SK-MEL-5 (cell line): ENCODE data around the gene PRICKLE4. TPM values are rescaled to one million over a fixed set of nuclear protein-coding genes. Genes with fewer than 3 reads are reported as not detected.
"Not testable (repeated sequence)": the region's sequence is repeated elsewhere in the genome, so short reads cannot be mapped to it uniquely, and the experiment has no call there.

Source experiments
- DNase-seq: peaks from one replicate; pipeline ENCODE4 v3.0.0-alpha.2; 2016; ENCODE audit warnings: low read depth, low spot score
- in situ Hi-C: cut with HindIII; loops from 2 replicates; pipeline ENCODE4 v1.10.0; 2016; ENCODE audit warnings: low sequenced_read_pairs, high pct_unique_total_duplicates, low pct_unique_long_range_greater_than_20kb
- total RNA-seq: library from RNA; depleted of rRNA; stranded (reverse); fragments of >200 nt; shearing (Covaris generic); gene quantifications from 2 replicates; pipeline ENCODE4 v1.2.3, GENCODE V29; 2014

The PRICKLE4 gene
- total RNA-seq, 1 experiment from 2014 or later = not detected

DNA sequence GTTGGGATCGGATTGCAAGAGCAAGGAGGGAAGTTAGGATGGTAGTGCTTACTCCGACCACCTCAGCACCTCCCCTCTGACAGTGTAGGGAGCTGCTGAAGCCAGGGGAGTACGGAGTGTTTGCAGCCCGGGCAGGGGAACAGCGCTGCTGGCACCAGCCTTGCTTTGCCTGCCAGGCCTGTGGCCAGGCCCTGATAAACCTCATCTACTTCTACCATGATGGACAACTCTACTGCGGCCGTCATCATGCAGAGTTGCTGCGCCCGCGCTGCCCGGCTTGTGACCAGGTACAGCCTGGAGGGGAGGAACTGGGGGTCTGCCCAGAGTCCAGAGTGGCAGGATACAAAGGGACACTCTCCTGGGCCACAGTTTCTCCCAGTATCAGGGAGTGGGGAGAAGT, 4.7 kb downstream of the PRICKLE4 start:
- no peak for DNase-seq
- in situ Hi-C loops = no loop called here

DNA sequence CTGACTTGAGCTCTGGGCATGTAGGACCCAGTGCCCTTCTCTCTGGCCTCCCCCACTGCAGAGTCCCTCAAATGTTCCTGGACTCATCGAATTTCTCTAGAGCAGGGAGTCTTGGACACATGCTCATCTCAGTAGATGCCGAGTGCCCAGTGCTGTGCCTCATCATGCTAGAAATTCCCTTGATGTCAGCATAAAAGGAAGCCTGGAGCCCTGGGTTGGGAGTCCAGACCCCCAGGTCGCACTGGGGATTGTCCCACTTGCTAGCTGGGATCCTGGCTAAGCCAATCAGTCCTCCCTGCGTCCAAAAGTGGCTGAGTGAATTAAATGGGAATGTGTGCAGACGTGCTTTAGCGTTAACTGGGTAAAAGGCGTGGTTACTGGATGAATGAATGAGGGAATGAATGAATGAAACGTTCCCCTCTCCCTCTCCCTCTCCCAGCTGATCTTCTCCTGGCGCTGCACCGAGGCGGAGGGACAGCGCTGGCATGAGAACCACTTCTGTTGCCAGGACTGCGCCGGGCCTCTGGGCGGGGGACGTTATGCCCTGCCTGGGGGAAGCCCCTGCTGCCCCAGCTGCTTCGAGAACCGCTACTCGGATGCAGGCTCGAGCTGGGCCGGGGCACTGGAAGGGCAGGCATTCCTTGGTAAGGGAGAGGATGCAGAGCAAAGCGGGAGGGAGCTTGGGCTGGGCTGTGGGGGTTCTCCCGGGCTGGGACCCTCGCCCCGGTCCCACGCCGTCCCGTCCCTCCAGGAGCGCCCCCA, 5.3 kb downstream of the PRICKLE4 start:
- DNase-seq = no peak
- in situ Hi-C loops = no loop called here

GRCh38 chr6:41786451-41787218, 6.1 kb downstream of the PRICKLE4 start:
- DNase-seq = peak; percentile 74
- in situ Hi-C loops = no loop called here

GRCh38 chr6:41787219-41787917, 6.8 kb downstream of the PRICKLE4 start, which contains the start of gene TOMM6:
Gene TOMM6, plus strand, starts transcription at chr6:41787694. Its CDS starts 4 bp downstream, at chr6:41787698.
- in situ Hi-C loops = no loop called here
- peak; percentile 92 for DNase-seq

DNA sequence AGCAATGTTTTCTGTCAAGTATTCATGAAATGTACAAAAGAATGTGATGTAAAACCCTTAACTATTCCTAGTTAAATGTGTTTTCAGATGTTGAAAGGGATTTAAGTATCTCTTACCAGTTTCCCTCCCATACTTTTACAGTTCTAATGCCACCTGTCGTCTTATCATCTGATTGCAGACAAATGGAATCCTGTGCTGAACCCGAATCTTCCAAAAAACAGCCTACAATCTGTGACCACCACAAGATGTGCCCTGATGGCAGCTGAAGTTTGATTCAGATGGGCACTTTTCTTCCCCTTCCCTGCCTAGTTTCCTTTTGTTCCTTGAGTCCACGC, 8.8 kb downstream of the PRICKLE4 start:
- in situ Hi-C loops = no loop called here
- no peak for DNase-seq

GRCh38 chr6:41790045-41790444, 9.5 kb downstream of the PRICKLE4 start:
- in situ Hi-C loops = no loop called here
- no peak for DNase-seq

DNA sequence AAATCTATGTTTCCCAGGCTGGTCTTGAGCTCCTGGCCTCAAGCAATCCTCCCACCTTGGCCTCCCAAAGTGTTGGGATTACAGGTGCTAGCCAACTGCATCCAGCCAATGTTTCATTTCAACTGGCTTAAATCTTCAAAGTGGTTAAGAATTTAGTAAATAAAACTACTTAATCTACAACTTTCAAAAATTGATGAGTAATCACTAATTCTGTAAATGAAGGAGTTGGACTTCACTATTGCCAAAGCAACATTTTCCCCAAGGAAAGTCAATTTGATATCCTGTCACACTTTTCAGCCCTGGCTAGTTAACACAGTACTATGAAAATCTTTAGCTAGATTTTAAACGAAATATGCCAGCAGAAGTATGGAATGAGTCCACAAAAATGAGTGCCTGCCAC, 10.7 kb downstream of the PRICKLE4 start:
- no peak for DNase-seq
- in situ Hi-C loops = no loop called here

- in situ Hi-C loops = no loop called here
Measured at GRCh38 chr6:41791984-41792383, 11.4 kb downstream of the PRICKLE4 start.

GRCh38 chr6:41796474-41796873, 15.9 kb downstream of the PRICKLE4 start:
- no peak for DNase-seq
- in situ Hi-C loops = no loop called here

More at GRCh38 chr6:41791984-41792383, 11.4 kb downstream of the PRICKLE4 start:
- no peak for DNase-seq

GRCh38 chr6:41798901-41799558, 18.4 kb downstream of the PRICKLE4 start:
- DNase-seq = no peak
- in situ Hi-C loops = no loop called here

DNA sequence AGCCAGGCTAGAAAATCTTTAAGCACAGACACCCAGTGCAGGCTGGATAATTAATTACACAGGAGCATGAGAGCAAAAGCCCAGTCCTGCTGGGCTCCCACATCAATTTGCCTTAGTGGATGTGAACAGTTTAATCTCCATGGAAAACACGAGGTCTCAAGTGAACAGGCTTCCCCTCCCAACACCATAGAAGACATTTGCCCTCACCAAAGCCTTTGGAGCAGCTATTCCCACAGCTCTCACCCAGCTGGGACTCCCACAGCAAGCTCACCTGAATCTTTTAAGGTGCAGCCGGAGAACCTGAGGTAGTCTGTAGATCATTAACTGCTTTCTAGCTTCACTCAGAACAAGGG, 19.0 kb downstream of the PRICKLE4 start:
- no peak for DNase-seq
- in situ Hi-C loops = no loop called here

GRCh38 chr6:41801380-41801779, 20.8 kb downstream of the PRICKLE4 start:
- in situ Hi-C loops = no loop called here
- DNase-seq = peak; percentile 56

DNA sequence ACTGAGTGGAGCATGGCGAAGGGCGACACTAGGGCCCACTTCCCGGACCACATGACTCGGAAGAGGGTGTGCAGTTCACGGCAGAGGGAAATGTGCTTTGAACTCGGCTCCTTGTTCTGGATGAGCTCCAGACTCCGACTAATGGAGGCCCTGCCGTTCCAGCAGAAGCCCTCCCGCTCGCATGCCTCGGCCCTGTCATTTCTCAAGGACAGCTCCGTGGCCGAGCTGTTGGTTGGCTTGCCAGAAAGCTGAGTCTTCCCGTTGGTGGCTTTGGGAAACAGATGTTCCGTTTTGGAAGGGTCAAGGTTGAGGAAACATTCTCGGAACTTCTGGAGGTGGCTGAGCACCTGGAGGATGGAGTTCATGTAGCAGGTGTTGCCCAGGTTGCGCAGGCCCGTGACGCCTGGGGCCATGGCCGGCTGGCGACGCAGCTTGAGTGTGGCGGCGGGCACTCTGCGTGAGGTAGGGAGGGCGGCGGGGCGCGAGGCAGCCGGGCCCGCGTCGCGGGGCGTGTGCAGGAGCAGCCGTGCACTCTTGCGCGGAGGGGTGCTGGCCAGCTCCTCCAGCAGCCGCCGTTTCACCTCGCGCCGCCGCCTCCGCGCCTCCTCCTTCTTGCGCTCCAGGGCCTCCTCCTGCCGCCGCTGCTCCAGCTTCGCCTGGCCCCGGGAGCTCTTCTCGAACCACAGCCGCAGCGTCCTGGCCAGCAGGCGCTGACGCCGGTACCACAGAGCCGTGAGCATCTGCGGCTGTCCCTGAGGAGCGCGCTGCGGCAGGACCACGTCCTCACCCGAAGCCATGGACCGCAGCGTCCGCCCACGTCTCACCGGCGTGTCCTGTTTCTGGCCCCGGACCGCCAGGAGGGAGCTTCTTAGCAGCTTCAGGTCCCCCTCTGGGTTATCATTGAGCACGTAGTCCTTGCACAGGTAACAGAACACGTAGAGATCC, 25.5 kb downstream of the PRICKLE4 start:
- in situ Hi-C loops = no loop called here
- DNase-seq = no peak

GRCh38 chr6:41811095-41811494, 30.5 kb downstream of the PRICKLE4 start:
- in situ Hi-C loops = no loop called here
- no peak for DNase-seq

GRCh38 chr6:41811946-41812345, 31.4 kb downstream of the PRICKLE4 start:
- in situ Hi-C loops, DNase-seq: not testable (repeated sequence)

- no peak for DNase-seq
- in situ Hi-C loops = no loop called here
Measured at GRCh38 chr6:41813469-41813868, 32.9 kb downstream of the PRICKLE4 start.

DNA sequence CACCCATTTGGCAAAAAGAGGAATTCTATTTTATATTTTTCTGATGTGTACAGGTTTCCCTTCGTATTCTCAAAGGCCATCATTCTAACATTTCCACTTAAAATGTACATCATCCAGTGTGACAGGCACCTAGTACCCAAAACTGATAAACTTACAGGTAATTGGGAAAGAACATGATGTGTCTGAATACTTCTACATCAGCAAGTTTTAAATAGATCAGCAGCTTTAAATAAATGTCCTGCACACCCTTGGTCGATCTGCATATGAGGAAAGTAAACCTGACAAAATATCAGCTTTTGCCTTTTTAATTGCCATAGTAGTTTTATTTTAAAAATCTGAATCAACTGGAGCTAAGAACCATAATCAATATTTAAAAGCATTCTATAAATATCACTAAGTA, 33.4 kb downstream of the PRICKLE4 start:
- in situ Hi-C loops = no loop called here
- DNase-seq = no peak
